Body of pancreas (tissue), 4 donors: Measurements from ENCODE around the gene ABHD12B. TPM values are rescaled to one million over a fixed set of nuclear protein-coding genes. Genes with fewer than 3 reads are reported as not detected.

Experiments used
- ATAC-seq: fragments of 150-250 bp; one replicate; pipeline ENCODE4 v1.9.1; 2016
- DNase-seq, 4 donors: peaks; one replicate each; pipeline ENCODE4 v3.0.0-alpha.2; 2019
- H3K27ac ChIP-seq, 4 donors: fragments of 200-600 bp; sonication (generic); 1 replicate in 3 of 4; 2 replicates in 1 of 4; pipeline versions ENCODE4 v1.5.1 to v1.6.1; 2016 to 2019; ENCODE audit warnings: mild to moderate bottlenecking in 1 of 4, mixed read lengths in 1 of 4, moderate library complexity in 1 of 4
- H3K27me3 ChIP-seq, 2 donors: fragments of 200-600 bp; sonication (generic); one replicate each; pipeline ENCODE4 v1.6.0; 2016; ENCODE audit warnings: mild to moderate bottlenecking in 1 of 2
- H3K36me3 ChIP-seq, 2 donors: fragments of 200-600 bp; sonication (generic); replicated peaks in 1 of 2; 2 replicates each; pipeline ENCODE4 v1.5.1; 2016; ENCODE audit warnings: low read depth in 2 of 2; ENCODE audit not compliant: insufficient read depth in 1 of 2
- H3K4me1 ChIP-seq: fragments of 200-600 bp; sonication (generic); one replicate; pipeline ENCODE4 v1.6.0; 2016
- H3K4me3 ChIP-seq, 2 donors: fragments of 200-600 bp; sonication (generic); 1 replicate in 1 of 2; 2 replicates in 1 of 2; pipeline ENCODE4 v1.5.1; 2016 to 2019
- H3K9me3 ChIP-seq, 3 donors: fragments of 200-600 bp; sonication (generic); 1 replicate in 2 of 3; 2 replicates in 1 of 3; pipeline ENCODE4 v1.5.1; 2016
- POLR2A ChIP-seq, 3 donors: fragments of 450-650 bp; IDR thresholded peaks; one replicate each; pipeline ENCODE4 v1.6.1; 2016; ENCODE audit warnings: antibody characterized with exemption in 3 of 3, mild to moderate bottlenecking in 2 of 3
- WGBS, 2 donors: methylation state at CpG; one replicate each; pipeline ENCODE4 v1.1.5; 2017; 5-methylcytosine and 5-hydroxymethylcytosine counted together
- intact Hi-C: fragments of 100-400 bp; cut with DNase I; formaldehyde crosslinking; loops from one replicate; pipeline ENCODE4 v1.15.1; 2023
- total RNA-seq, 2 donors: library from RNA; depleted of rRNA; stranded (reverse); fragments of >200 nt; gene quantifications; one replicate each; pipeline ENCODE4 v1.1.0, GENCODE V29; 2016
- TF ChIP-seq, protein P1 (sequence below), 7 experiments: fragments of 450-650 bp in 4 of 7; fragments of 200-600 bp in 3 of 7; sonication (generic) in 3 of 7; IDR thresholded peaks; one replicate each; pipeline ENCODE4 v1.5.1; 2016 to 2019; ENCODE audit warnings: antibody characterized with exemption in 7 of 7

Gene ABHD12B
- total RNA-seq, 2 donors from 2014 or later = not detected

DNA sequence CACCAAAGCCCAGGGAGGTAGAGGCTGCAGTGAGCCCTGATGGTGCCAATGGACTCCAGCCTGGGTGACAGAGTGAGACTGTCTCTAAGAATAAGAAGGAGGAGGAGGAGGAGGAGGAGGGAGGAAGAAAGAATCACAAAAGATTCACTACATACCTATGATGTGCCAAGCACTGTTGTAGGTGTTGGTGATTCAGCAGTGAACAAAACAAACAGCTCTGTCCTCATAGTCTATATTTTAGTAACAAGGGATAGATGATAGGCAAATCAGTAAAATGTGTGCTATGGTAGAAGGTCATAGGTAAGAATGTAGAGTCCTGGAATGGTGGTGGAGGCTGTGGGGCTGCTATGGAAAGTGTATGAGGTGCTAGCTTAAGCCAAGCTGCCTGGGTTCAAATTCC lies 18.0 kb upstream of the ABHD12B start:
- H3K36me3 ChIP-seq = no peaks in the 10 kb centered on the region
- H3K4me1 ChIP-seq = no peaks in the 10 kb centered on the region
- H3K27me3 ChIP-seq = no peaks in the 10 kb centered on the region
- no peaks in the 10 kb centered on the region for H3K9me3 ChIP-seq
- no peak for TF ChIP-seq POLR2A (IDR thresholded peaks at IDR 0.05)
- TF ChIP-seq, protein P1, sequence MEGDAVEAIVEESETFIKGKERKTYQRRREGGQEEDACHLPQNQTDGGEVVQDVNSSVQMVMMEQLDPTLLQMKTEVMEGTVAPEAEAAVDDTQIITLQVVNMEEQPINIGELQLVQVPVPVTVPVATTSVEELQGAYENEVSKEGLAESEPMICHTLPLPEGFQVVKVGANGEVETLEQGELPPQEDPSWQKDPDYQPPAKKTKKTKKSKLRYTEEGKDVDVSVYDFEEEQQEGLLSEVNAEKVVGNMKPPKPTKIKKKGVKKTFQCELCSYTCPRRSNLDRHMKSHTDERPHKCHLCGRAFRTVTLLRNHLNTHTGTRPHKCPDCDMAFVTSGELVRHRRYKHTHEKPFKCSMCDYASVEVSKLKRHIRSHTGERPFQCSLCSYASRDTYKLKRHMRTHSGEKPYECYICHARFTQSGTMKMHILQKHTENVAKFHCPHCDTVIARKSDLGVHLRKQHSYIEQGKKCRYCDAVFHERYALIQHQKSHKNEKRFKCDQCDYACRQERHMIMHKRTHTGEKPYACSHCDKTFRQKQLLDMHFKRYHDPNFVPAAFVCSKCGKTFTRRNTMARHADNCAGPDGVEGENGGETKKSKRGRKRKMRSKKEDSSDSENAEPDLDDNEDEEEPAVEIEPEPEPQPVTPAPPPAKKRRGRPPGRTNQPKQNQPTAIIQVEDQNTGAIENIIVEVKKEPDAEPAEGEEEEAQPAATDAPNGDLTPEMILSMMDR (IDR thresholded peaks at IDR 0.05) = no peak
- intact Hi-C loops = no loop called here
- ATAC-seq (no peak), DNase-seq (no peak)
- H3K4me3 ChIP-seq = no peak overlapping the region
- no peak overlapping the region for H3K27ac ChIP-seq

DNA sequence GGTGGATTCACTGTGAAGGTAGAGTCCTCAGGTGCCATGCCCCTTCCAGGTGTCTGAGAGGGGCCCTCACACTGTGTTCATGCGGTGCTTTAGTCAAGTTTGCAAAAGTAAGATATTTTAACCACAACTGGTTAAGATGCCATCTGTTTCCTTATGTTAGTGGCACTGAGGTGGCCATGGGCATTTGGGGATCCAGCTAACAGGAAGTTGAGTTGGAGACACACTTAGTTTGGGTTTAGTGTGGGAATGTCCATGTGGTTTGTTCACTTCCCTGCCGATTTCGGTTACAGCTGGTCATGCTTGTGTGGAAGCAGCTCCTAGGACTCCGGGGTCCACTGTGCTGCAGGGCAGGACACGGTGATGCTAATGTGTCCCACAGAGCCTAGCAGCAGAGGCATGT lies 17.3 kb upstream of the ABHD12B start:
- Histone ChIP-seq H3K36me3 (no peaks in the 10 kb centered on the region), H3K4me3 (no peak overlapping the region), H3K4me1 (peaks cover 3% of the 10 kb centered on the region), H3K9me3 (no peaks in the 10 kb centered on the region), H3K27ac (no peak overlapping the region), H3K27me3 (no peaks in the 10 kb centered on the region)
- TF ChIP-seq, protein P1 (IDR thresholded peaks at IDR 0.05) = no peak
- no peak for TF ChIP-seq POLR2A (IDR thresholded peaks at IDR 0.05)
- no peak for DNase-seq
- intact Hi-C loops = no loop called here
- no peak for ATAC-seq
- WGBS, 2 donors = 79 to 98% methylated on average over 4 to 5 of the region's 5 CpGs

DNA sequence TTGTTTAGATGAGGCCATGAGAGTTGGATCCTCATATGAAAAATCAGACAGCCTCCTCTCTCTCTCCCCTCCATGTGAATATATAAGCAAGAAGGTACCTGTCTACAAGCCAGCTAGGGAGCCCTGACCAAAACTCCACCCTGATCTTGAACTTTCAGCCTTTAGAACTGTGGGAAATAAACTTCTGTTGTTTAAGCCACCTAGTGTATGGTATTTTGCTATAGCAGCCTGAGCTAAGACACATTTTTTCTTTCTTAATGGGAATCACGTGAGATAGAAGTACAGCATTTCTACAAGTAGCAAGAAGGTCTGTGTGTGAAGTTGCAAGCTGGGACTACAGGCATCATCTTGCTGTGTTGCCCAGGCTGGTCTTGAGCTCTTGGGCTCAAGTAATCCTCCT lies 16.3 kb upstream of the ABHD12B start:
- intact Hi-C loops = no loop called here
- Histone ChIP-seq H3K27me3 (no peaks in the 10 kb centered on the region), H3K4me3 (no peak overlapping the region), H3K27ac (no peak overlapping the region), H3K4me1 (peaks cover 10% of the 10 kb centered on the region), H3K9me3 (no peaks in the 10 kb centered on the region), H3K36me3 (no peaks in the 10 kb centered on the region)
- 63 to 80% methylated on average over 1 of the region's 1 CpG for WGBS, 2 donors
- ATAC-seq (no peak), DNase-seq (no peak)
- TF ChIP-seq, protein P1 (IDR thresholded peaks at IDR 0.05) = no peak
- no peak for TF ChIP-seq POLR2A (IDR thresholded peaks at IDR 0.05)

DNA sequence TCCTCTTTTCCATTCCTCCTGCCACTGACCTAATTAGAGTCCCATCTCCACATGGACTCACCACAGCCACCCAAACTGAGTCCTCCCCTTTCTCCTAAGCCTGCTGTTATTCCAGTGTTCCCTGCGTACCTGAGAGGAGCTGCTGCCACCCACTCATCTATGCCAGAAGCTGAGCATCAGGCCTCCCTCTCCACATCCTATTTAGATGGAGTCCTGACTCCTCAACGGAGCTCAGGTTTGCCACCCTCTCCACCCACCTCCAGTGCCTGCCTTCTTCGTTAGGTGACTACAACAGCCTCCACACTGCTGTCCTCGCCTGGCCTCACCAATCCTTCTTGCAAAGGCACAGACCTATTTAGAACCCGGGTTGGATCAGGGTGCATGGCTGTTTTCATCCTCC lies 15.2 kb upstream of the ABHD12B start:
- ATAC-seq (no peak), DNase-seq (no peak)
- Histone ChIP-seq H3K4me1 (peaks cover 10% of the 10 kb centered on the region), H3K27me3 (no peaks in the 10 kb centered on the region), H3K36me3 (no peaks in the 10 kb centered on the region), H3K4me3 (no peak overlapping the region), H3K27ac (no peak overlapping the region), H3K9me3 (no peaks in the 10 kb centered on the region)
- TF ChIP-seq, protein P1 (IDR thresholded peaks at IDR 0.05) = no peak
- TF ChIP-seq POLR2A (IDR thresholded peaks at IDR 0.05) = no peak
- WGBS, 2 donors = 80 to 83% methylated on average over 5 of the region's 5 CpGs
- intact Hi-C loops = no loop called here

DNA sequence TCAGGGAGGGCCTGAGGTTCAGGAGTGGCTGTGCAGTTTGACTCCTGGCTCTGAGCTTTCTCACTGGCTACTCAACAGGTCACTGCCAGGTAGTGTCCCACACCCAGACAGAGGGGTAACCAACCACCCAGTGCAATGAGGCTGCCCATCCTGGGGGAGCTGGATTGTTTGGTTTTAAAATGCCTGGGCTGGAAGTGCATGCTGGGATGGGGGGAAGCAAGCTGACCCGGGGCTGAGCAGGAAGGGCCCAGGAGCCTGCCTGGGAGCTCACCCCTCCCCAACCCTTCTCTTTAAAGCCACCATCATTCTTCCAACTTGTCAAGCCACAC lies 12.6 kb upstream of the ABHD12B start:
- WGBS, 2 donors = 0 to 50% methylated on average over 1 of the region's 1 CpG
- Histone ChIP-seq H3K9me3 (no peaks in the 10 kb centered on the region), H3K4me3 (no peak overlapping the region), H3K36me3 (no peaks in the 10 kb centered on the region), H3K27me3 (no peaks in the 10 kb centered on the region), H3K4me1 (peaks cover 10% of the 10 kb centered on the region), H3K27ac (no peak overlapping the region)
- intact Hi-C loops = no loop called here
- DNase-seq (no peak), ATAC-seq (no peak)
- TF ChIP-seq, protein P1 (IDR thresholded peaks at IDR 0.05) = no peak
- no peak for TF ChIP-seq POLR2A (IDR thresholded peaks at IDR 0.05)
